Endometrial microvascular endothelial cells (primary cell): ENCODE data around the gene AANAT. TPM values are rescaled to one million over a fixed set of nuclear protein-coding genes. Genes with fewer than 3 reads are reported as not detected.

Experiments used
- in situ Hi-C: cut with HindIII; loops from 2 replicates; pipeline ENCODE4 v1.10.0; 2017; ENCODE audit warnings: low sequenced_read_pairs, low pct_unique_long_range_greater_than_20kb; ENCODE audit errors: inconsistent ontology term
- total RNA-seq: library from RNA; depleted of rRNA; stranded (reverse); fragments of >200 nt; gene quantifications from one replicate; pipeline ENCODE4 v1.2.3, GENCODE V29; 2015; ENCODE audit errors: inconsistent ontology term

The AANAT gene
- total RNA-seq, 1 donor from 2014 or later: not detected

- in situ Hi-C loops: no loop called here
Observed at GRCh38 chr17:76515274-76515949, 48.0 kb downstream of the AANAT start.

- in situ Hi-C loops: no loop called here
Observed at GRCh38 chr17:76517638-76518038, 50.2 kb downstream of the AANAT start.

DNA sequence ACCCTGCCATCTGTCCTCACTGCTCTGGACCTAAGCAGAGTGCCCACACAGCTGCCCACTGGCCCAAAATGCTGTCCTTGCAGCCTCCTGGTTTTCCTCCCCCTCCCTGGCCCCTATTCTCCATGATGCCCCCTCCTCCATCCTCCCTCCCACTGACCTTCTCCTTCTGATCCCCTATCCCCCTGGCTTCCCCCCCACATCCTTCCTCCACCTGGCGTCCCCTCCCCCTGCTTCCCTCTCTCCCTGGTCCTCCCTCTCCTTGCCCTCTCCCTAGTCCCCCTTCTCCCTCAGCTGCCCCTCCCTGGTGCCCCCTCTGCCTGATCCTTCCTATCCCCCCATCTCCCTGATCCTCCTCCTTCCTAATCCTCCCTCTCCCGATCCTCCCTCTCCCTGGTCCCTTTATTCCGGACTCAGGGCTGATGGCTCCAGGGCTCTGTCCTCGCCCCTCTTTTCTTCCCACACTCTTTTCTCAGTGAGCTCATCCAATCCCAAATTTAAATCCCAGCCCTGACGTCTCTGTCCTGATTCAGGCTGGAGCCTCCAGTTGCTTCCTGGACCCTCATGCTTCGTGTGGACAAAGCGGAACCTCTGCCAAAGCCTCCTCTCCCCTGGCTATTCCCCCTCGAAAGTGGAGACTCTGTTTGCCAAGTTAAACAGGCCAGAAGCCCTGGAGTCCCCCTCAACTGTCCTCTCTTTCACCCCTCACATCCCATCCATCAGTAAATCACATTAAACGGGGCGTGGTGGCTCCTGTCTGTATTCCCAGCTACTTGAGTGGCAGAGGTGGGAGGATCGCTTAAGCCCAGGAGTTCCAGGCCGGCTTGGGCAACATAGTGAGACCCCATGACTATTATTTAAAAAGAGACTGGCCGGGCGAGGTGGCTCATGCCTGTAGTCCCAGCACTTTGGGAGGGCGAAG, 51.9 kb downstream of the AANAT start:
- in situ Hi-C loops: no loop called here

Other genes with a start within 250 kb of the AANAT start
- gene RNF157, start 227.1 kb upstream of the AANAT start, total RNA-seq: not detected
- gene UBALD2, start 202.3 kb upstream of the AANAT start, total RNA-seq: 7.1 TPM
- 2.1 TPM for gene QRICH2, start 159.3 kb upstream of the AANAT start, total RNA-seq
- 70.8 TPM for gene PRPSAP1, start 113.7 kb upstream of the AANAT start, total RNA-seq
- 121 TPM for gene SPHK1, start 83.0 kb upstream of the AANAT start, total RNA-seq
- gene UBE2O, start 14.5 kb upstream of the AANAT start, total RNA-seq: 31.9 TPM
- 42.8 TPM for gene RHBDF2, start 33.8 kb downstream of the AANAT start, total RNA-seq
- 0.37 TPM for gene CYGB, start 70.1 kb downstream of the AANAT start, total RNA-seq
- gene PRCD, start 72.4 kb downstream of the AANAT start, total RNA-seq: not detected
- gene ST6GALNAC2, start 118.3 kb downstream of the AANAT start, total RNA-seq: not detected
- gene ST6GALNAC1, start 176.2 kb downstream of the AANAT start, total RNA-seq: not detected
- 265 TPM for gene MXRA7, start 243.4 kb downstream of the AANAT start, total RNA-seq